Gastrocnemius medialis (tissue), 4 donors: ENCODE results near the gene ARNT2.

Source experiments
- CTCF ChIP-seq, 5 experiments: fragments of 450-650 bp in 3 of 5; fragments of 200-600 bp in 2 of 5; sonication (generic) in 2 of 5; IDR thresholded peaks in 4 of 5; conservative IDR thresholded peaks in 1 of 5; 1 replicate in 4 of 5; 2 replicates in 1 of 5; pipeline ENCODE4 v1.5.1; 2016 to 2019; ENCODE audit warnings: antibody characterized with exemption in 5 of 5, mild to moderate bottlenecking in 3 of 5, moderate library complexity in 3 of 5
- POLR2A ChIP-seq, 2 donors: fragments of 450-650 bp; IDR thresholded peaks; one replicate each; pipeline ENCODE4 v1.6.1; 2017; ENCODE audit warnings: antibody characterized with exemption in 2 of 2, mild to moderate bottlenecking in 2 of 2, moderate library complexity in 2 of 2

GRCh38 chr15:80557441-80558234, 153.5 kb downstream of the ARNT2 start:
- TF ChIP-seq POLR2A (IDR thresholded peaks at IDR 0.05): no peak
- TF ChIP-seq CTCF (IDR thresholded peaks at IDR 0.05 in 4 of 5, conservative IDR thresholded peaks at IDR 0.05 in 1 of 5): no peak
